ENCODE measurements around the gene MOGAT3.

Gene MOGAT3

DNA sequence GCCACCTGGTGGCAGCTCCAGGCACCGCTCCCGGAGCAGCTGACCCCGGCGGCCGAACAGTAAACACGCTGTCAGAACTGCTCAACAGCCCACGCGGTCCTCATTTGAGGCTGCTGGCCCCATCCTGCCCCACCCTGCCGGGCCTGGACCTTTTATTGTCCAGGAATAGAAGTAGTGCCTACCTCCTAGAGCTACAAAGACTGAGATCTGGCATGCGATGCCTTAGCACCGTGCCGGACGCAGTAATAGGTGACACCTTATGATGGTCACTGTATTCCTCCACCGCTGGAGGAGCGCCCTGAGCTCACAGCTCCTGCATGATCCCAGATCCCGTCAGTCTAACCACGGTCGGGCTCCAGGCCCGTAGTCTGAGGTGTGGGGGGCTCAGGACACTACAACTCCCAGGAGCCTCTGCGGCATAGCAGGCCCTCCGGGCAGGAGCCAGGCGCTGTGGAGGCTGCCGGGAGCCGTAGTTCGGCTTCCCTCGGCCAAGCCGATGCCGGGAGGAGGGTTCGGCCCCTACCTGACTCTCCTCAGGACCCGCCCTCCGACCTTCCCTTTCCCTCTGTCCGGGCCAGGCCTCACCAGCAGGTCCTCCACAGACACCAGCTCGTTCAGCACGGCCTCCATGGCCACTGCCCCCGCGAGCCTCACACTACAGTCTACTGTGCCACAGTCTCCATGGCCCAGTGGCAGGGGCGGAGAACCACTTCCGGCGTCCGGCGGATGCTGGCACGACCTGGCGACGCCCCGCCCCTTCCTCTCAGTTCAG lies 43.7 kb upstream of the MOGAT3 start, which contains the start of gene FIS1:
FIS1 (minus strand) TSS at position 707 of the 772 bp plus-strand sequence; CDS start at position 630, 77 bp downstream.
- H3K9ac ChIP-seq (ENCODE audit: low read length): peak within 1 kb of the TSS; percentile 97

DNA sequence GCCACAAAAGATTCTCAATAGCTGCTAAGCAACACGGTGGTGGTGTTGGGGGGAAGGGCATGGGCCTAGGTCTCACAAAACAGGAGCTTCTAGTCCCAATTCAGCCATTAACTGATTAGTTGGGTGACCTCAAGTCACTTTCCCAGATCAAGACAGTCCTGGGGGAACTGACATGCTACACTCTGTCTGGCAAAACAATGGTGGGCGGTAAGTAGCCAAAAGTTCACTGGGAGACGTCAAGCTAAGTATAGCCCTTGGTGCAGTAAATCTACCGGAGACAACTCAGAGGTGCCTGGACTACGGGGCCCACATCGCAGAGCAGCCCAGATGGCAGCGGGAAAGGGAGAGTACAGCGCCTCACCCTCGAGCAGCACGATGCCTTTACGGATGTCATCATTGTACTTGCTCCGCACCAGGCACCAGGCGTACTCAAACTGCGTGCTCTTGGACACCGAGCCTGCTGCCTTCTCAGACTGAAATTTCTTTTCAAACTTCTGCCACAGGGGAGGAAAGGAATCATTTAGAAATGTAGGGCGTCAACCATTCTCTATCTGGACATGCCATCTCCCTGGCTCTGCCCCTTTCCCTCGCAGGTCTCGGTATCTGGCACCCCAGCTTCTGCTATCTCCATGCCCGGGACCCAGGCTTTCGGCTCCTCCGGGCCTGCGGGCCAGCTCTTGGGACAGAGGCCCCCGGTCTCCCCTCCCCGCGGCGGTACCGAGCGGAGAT lies 43.0 kb upstream of the MOGAT3 start:
- peak overlapping the region in 1 of 2 experiments; percentile 45 for H3K18ac ChIP-seq (ENCODE audit: low read depth in 1 of 2, low read length in 2 of 2)
- peak overlapping the region; percentile 75 for H3K4me2 ChIP-seq (ENCODE audit: low read length, poor library complexity, severe bottlenecking)
- H3K36me3 ChIP-seq (ENCODE audit: control insufficient read depth in 1 of 2, insufficient read depth in 2 of 2, low read depth in 1 of 2, low read length in 2 of 2): peaks cover 26 to 48% of the 10 kb centered on the region in 2 experiments
- H4K8ac ChIP-seq (ENCODE audit: low read length): peak overlapping the region; percentile 75
- H2AK5ac ChIP-seq (ENCODE audit: low read length, severe bottlenecking): peak overlapping the region; percentile 49
- no peak overlapping the region for H2BK5ac ChIP-seq (ENCODE audit: low read depth, low read length, poor library complexity, severe bottlenecking)
- H3K9me3 ChIP-seq (ENCODE audit: control insufficient read depth, low read length): no peaks in the 10 kb centered on the region
- H3K4me1 ChIP-seq (ENCODE audit: control insufficient read depth, insufficient read depth, low read depth, low read length): peaks cover 25% of the 10 kb centered on the region
- H3K4me3 ChIP-seq (ENCODE audit: insufficient read depth in 1 of 2, low read depth in 1 of 2, low read length in 2 of 2): peak overlapping the region; percentile 91 to 98
- peak overlapping the region; percentile 1 to 5 for H3K14ac ChIP-seq (ENCODE audit: low read length in 2 of 2)
- 35% methylated on average over 25 of the region's 28 CpGs for WGBS
- no peak overlapping the region for H3K23ac ChIP-seq (ENCODE audit: low read length in 2 of 2)
- H2AFZ ChIP-seq (ENCODE audit: low read depth, low read length): no peak overlapping the region
- no peak overlapping the region for H2BK120ac ChIP-seq (ENCODE audit: low read depth, low read length)
- peaks cover 25% of the 10 kb centered on the region for H3K79me1 ChIP-seq (replicated peaks; ENCODE audit: low read length, poor library complexity, severe bottlenecking)
- H2BK12ac ChIP-seq (ENCODE audit: low read length in 2 of 2): no peak overlapping the region
- H3K4ac ChIP-seq (ENCODE audit: low read depth in 1 of 2, low read length in 2 of 2): peak overlapping the region in 1 of 2 experiments; percentile 22
- no peaks in the 10 kb centered on the region for H3K27me3 ChIP-seq (ENCODE audit: control insufficient read depth in 1 of 2, insufficient read depth in 1 of 2, low read length in 2 of 2)
- peak; percentile 56 for DNase-seq
- peak overlapping the region; percentile 22 for H4K91ac ChIP-seq (ENCODE audit: low read length)
- H3K27ac ChIP-seq (ENCODE audit: low read length, poor library complexity, severe bottlenecking): peak overlapping the region; percentile 61
- H2BK15ac ChIP-seq (ENCODE audit: low read depth, poor library complexity, severe bottlenecking): no peak overlapping the region
- H3K9ac ChIP-seq (ENCODE audit: low read length): peak overlapping the region; percentile 97

More for the DNA sequence above, 43.7 kb upstream of the MOGAT3 start, which contains the start of gene FIS1:
- H2BK15ac ChIP-seq (ENCODE audit: low read depth, poor library complexity, severe bottlenecking): no peak within 1 kb of the TSS
- peaks cover 23% of the 10 kb centered on the region for H3K79me1 ChIP-seq (replicated peaks; ENCODE audit: low read length, poor library complexity, severe bottlenecking)
- H2AFZ ChIP-seq (ENCODE audit: low read depth, low read length): peak within 1 kb of the TSS; percentile 94
- H3K27me3 ChIP-seq (ENCODE audit: control insufficient read depth in 1 of 2, insufficient read depth in 1 of 2, low read length in 2 of 2): no peaks in the 10 kb centered on the region
- no peaks in the 10 kb centered on the region for H3K9me3 ChIP-seq (ENCODE audit: control insufficient read depth, low read length)
- no peak within 1 kb of the TSS for H2AK5ac ChIP-seq (ENCODE audit: low read length, severe bottlenecking)
- H2BK12ac ChIP-seq (ENCODE audit: low read length in 2 of 2): peak within 1 kb of the TSS in 1 of 2 experiments; percentile 84
- peaks cover 17% of the 10 kb centered on the region for H3K4me1 ChIP-seq (ENCODE audit: control insufficient read depth, insufficient read depth, low read depth, low read length)
- peaks cover 31 to 46% of the 10 kb centered on the region in 2 experiments for H3K36me3 ChIP-seq (ENCODE audit: control insufficient read depth in 1 of 2, insufficient read depth in 2 of 2, low read depth in 1 of 2, low read length in 2 of 2)
- peak within 1 kb of the TSS; percentile 40 to 100 for H3K18ac ChIP-seq (ENCODE audit: low read depth in 1 of 2, low read length in 2 of 2)
- peak within 1 kb of the TSS; percentile 5 for H2BK5ac ChIP-seq (ENCODE audit: low read depth, low read length, poor library complexity, severe bottlenecking)
- H4K91ac ChIP-seq (ENCODE audit: low read length): peak within 1 kb of the TSS; percentile 91
- peak; percentile 93 for DNase-seq
- H3K23ac ChIP-seq (ENCODE audit: low read length in 2 of 2): peak within 1 kb of the TSS in 1 of 2 experiments; percentile 92
- H2BK120ac ChIP-seq (ENCODE audit: low read depth, low read length): no peak within 1 kb of the TSS
- H3K4ac ChIP-seq (ENCODE audit: low read depth in 1 of 2, low read length in 2 of 2): peak within 1 kb of the TSS; percentile 75 to 93
- peak within 1 kb of the TSS; percentile 94 for H4K8ac ChIP-seq (ENCODE audit: low read length)
- under 1% methylated on average over 45 of the region's 45 CpGs for WGBS
- peak within 1 kb of the TSS; percentile 80 for H3K27ac ChIP-seq (ENCODE audit: low read length, poor library complexity, severe bottlenecking)
- H3K14ac ChIP-seq (ENCODE audit: low read length in 2 of 2): peak within 1 kb of the TSS; percentile 1 to 96
- peak within 1 kb of the TSS; percentile 91 to 98 for H3K4me3 ChIP-seq (ENCODE audit: insufficient read depth in 1 of 2, low read depth in 1 of 2, low read length in 2 of 2)
- H3K4me2 ChIP-seq (ENCODE audit: low read length, poor library complexity, severe bottlenecking): peak within 1 kb of the TSS; percentile 89

DNA sequence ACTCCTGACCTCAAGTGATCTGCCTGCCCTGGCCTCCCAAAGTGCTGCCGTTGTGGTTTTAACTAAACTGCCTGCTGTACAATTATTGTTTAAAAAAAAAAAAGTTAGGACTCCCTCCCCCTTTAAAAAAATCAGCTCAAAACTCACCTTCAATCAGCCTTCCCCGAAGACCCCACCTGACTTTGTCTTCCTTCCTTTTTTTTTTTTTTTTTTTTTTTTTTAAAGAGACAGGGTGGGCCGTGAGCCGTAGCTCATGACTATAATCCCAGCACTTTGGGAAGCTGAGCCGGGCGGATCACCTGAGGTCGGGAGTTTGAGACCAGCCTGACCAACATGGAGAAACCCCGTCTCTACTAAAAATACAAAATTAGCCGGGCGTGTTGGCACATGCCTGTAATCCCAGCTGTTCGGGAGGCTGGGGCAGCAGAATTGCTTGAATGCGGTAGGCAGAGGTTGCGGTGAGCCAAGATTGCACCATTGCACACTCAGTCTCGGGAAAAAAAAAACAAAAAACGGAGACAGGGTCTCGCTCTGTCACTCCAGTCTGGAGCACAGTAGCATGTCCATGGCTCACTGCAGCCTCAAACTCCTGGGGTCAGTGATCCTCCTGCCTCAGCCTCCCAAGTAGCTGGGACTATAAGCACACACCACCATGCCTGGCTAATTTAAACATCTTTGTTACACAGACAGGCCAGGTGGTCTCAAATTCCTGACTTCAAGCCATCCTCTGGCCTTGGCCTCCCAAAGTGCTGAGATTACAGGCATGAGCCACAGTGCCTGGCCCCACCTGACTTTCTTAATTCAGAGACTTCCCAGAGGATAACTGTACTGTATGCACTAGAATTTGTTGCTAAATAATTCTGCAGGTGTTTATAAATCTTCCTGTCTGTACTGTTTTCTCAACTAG lies 40.9 kb upstream of the MOGAT3 start:
- Histone ChIP-seq H4K8ac (ENCODE audit: low read length) (no peak overlapping the region), H3K9ac (ENCODE audit: low read length) (peak overlapping the region; percentile 36), H3K18ac (ENCODE audit: low read depth in 1 of 2, low read length in 2 of 2) (no peak overlapping the region), H3K27me3 (ENCODE audit: control insufficient read depth in 1 of 2, insufficient read depth in 1 of 2, low read length in 2 of 2) (no peaks in the 10 kb centered on the region), H3K9me3 (ENCODE audit: control insufficient read depth, low read length) (no peaks in the 10 kb centered on the region), H3K4me3 (ENCODE audit: insufficient read depth in 1 of 2, low read depth in 1 of 2, low read length in 2 of 2) (no peak overlapping the region), H3K14ac (ENCODE audit: low read length in 2 of 2) (no peak overlapping the region), H2BK15ac (ENCODE audit: low read depth, poor library complexity, severe bottlenecking) (no peak overlapping the region), H3K79me1 (replicated peaks; ENCODE audit: low read length, poor library complexity, severe bottlenecking) (peaks cover 23% of the 10 kb centered on the region), H3K4me1 (ENCODE audit: control insufficient read depth, insufficient read depth, low read depth, low read length) (peaks cover 41% of the 10 kb centered on the region), H3K4ac (ENCODE audit: low read depth in 1 of 2, low read length in 2 of 2) (no peak overlapping the region), H3K27ac (ENCODE audit: low read length, poor library complexity, severe bottlenecking) (no peak overlapping the region), H3K4me2 (ENCODE audit: low read length, poor library complexity, severe bottlenecking) (no peak overlapping the region), H4K91ac (ENCODE audit: low read length) (no peak overlapping the region), H2AFZ (ENCODE audit: low read depth, low read length) (no peak overlapping the region), H2BK5ac (ENCODE audit: low read depth, low read length, poor library complexity, severe bottlenecking) (no peak overlapping the region), H3K23ac (ENCODE audit: low read length in 2 of 2) (no peak overlapping the region), H2AK5ac (ENCODE audit: low read length, severe bottlenecking) (no peak overlapping the region), H2BK12ac (ENCODE audit: low read length in 2 of 2) (no peak overlapping the region), H3K36me3 (ENCODE audit: control insufficient read depth in 1 of 2, insufficient read depth in 2 of 2, low read depth in 1 of 2, low read length in 2 of 2) (peaks cover 21 to 58% of the 10 kb centered on the region in 2 experiments), H2BK120ac (ENCODE audit: low read depth, low read length) (no peak overlapping the region)
- WGBS: 96% methylated on average over 15 of the region's 16 CpGs
- no peak for DNase-seq
